Neural cell (in vitro differentiated cells): Measurements from ENCODE around the gene TIPRL. TPM values are rescaled to one million over a fixed set of nuclear protein-coding genes. Genes with fewer than 3 reads are reported as not detected.

Source experiments
- H2AFZ ChIP-seq: fragments of 200-600, 300-800 bp; sonication (generic), shearing (Covaris generic); 2 replicates; pipeline ENCODE4 v1.6.0; 2014; ENCODE audit warnings: low read depth, mild to moderate bottlenecking, antibody characterized with exemption, low read length, moderate library complexity
- H3F3A ChIP-seq: fragments of 200-600 bp; shearing (Covaris generic); 2 replicates; pipeline ENCODE4 v1.6.1; 2016; ENCODE audit warnings: mild to moderate bottlenecking, moderate library complexity, mixed read lengths, antibody characterized with exemption, low read length; ENCODE audit not compliant: insufficient read depth, poor library complexity, severe bottlenecking
- H3K27ac ChIP-seq: fragments of 200-600, 300-800 bp; sonication (generic), shearing (Covaris generic); 2 replicates; pipeline ENCODE4 v1.5.1; 2014; ENCODE audit warnings: mild to moderate bottlenecking, low read length, moderate library complexity
- H3K27me3 ChIP-seq: fragments of 300-800, 200-600 bp; sonication (generic), shearing (Covaris generic); 2 replicates; pipeline ENCODE4 v1.6.0; 2014; ENCODE audit warnings: mild to moderate bottlenecking, low read depth, low read length, moderate library complexity; ENCODE audit not compliant: insufficient read depth
- H3K36me3 ChIP-seq: fragments of 300-800, 200-600 bp; sonication (generic), shearing (Covaris generic); 2 replicates; pipeline ENCODE4 v1.5.1; 2014; ENCODE audit warnings: mild to moderate bottlenecking, antibody characterized with exemption, low read length, moderate library complexity; ENCODE audit not compliant: insufficient read depth
- H3K4me2 ChIP-seq: fragments of 300-800, 200-600 bp; sonication (generic), shearing (Covaris generic); 2 replicates; pipeline ENCODE4 v1.6.0; 2014; ENCODE audit warnings: mild to moderate bottlenecking, low read length
- H3K4me3 ChIP-seq: fragments of 300-800, 200-600 bp; sonication (generic), shearing (Covaris generic); 2 replicates; pipeline ENCODE4 v1.5.1; 2014; ENCODE audit warnings: mild to moderate bottlenecking, low read length, moderate library complexity
- H3K79me2 ChIP-seq: fragments of 200-600 bp; shearing (Covaris generic); replicated peaks from 2 replicates; pipeline ENCODE4 v1.6.0; 2014; ENCODE audit warnings: mild to moderate bottlenecking, low read length, moderate library complexity; ENCODE audit not compliant: insufficient read depth
- H3K9ac ChIP-seq: fragments of 300-800, 200-600 bp; sonication (generic), shearing (Covaris generic); 2 replicates; pipeline ENCODE4 v1.6.1; 2016; ENCODE audit warnings: mild to moderate bottlenecking, low read length, mixed read lengths
- H3K9me2 ChIP-seq: fragments of 200-600 bp; shearing (Covaris generic); 2 replicates; pipeline ENCODE4 v1.6.1; 2016; ENCODE audit warnings: mild to moderate bottlenecking, low read length, mixed read lengths; ENCODE audit not compliant: insufficient read depth
- H3K9me3 ChIP-seq: fragments of 200-600, 300-800 bp; sonication (generic), shearing (Covaris generic); 2 replicates; pipeline ENCODE4 v1.6.1; 2016; ENCODE audit warnings: mild to moderate bottlenecking, mixed run types, low read length, moderate library complexity, mixed read lengths
- H4K20me1 ChIP-seq: fragments of 200-600 bp; shearing (Covaris generic); 2 replicates; pipeline ENCODE4 v1.6.1; 2016; ENCODE audit warnings: mild to moderate bottlenecking, mixed run types; ENCODE audit not compliant: insufficient read depth
- CTCF ChIP-seq: fragments of 450-650 bp; IDR thresholded peaks from 2 replicates; pipeline ENCODE4 v1.5.1; 2014; ENCODE audit warnings: antibody characterized with exemption, mild to moderate bottlenecking, moderate library complexity; ENCODE audit not compliant: poor library complexity, severe bottlenecking
- EP300 ChIP-seq: fragments of 450-650 bp; conservative IDR thresholded peaks from 2 replicates; pipeline ENCODE4 v1.6.1; 2014; ENCODE audit warnings: antibody characterized with exemption, mild to moderate bottlenecking, moderate library complexity; ENCODE audit not compliant: poor library complexity, severe bottlenecking
- EZH2 ChIP-seq: fragments of 200-600, 300-800 bp; shearing (Covaris generic), sonication (generic); IDR thresholded peaks from 2 replicates; pipeline ENCODE4 v1.6.1; 2014; ENCODE audit warnings: antibody characterized with exemption, low read length, borderline replicate concordance, mild to moderate bottlenecking; ENCODE audit not compliant: insufficient read depth, poor library complexity, severe bottlenecking
- MXI1 ChIP-seq: fragments of 450-650 bp; conservative IDR thresholded peaks from 2 replicates; pipeline ENCODE4 v1.6.1; 2014; ENCODE audit warnings: antibody characterized with exemption, mild to moderate bottlenecking; ENCODE audit not compliant: poor library complexity, severe bottlenecking
- POLR2AphosphoS5 ChIP-seq: IDR thresholded peaks from 2 replicates; pipeline ENCODE4 v1.6.1; 2012
- RAD21 ChIP-seq: fragments of 450-650 bp; conservative IDR thresholded peaks from 2 replicates; pipeline ENCODE4 v1.6.1; 2014; ENCODE audit warnings: antibody characterized with exemption, mild to moderate bottlenecking, moderate library complexity
- SMC3 ChIP-seq: fragments of 450-650 bp; conservative IDR thresholded peaks from 2 replicates; pipeline ENCODE4 v1.6.1; 2014; ENCODE audit warnings: antibody characterized with exemption, mild to moderate bottlenecking, moderate library complexity; ENCODE audit not compliant: poor library complexity
- TAF1 ChIP-seq: IDR thresholded peaks from 2 replicates; pipeline ENCODE4 v1.6.1; 2012; ENCODE audit warnings: low read depth
- polyA plus RNA-seq: library from polyadenylated mRNA; depleted of rRNA; stranded (reverse); fragments of >200 nt; gene quantifications from 2 replicates; pipeline ENCODE4 v1.2.3, GENCODE V29; 2014
- TF ChIP-seq, protein P1 (sequence below): IDR thresholded peaks from 2 replicates; pipeline ENCODE4 v1.6.1; 2012; ENCODE audit warnings: borderline replicate concordance

The TIPRL gene
- polyA plus RNA-seq, 1 donor from 2014 or later = 131 TPM

- Histone ChIP-seq H3K27me3 (no peaks in the 10 kb centered on the region), H3K27ac (no peak overlapping the region), H3K4me3 (no peak overlapping the region), H3K9me2 (no peaks in the 10 kb centered on the region), H3K79me2 (no peaks in the 10 kb centered on the region), H3K36me3 (no peaks in the 10 kb centered on the region), H3K9ac (no peak overlapping the region), H3K4me2 (no peak overlapping the region), H3K9me3 (no peaks in the 10 kb centered on the region), H2AFZ (no peak overlapping the region), H4K20me1 (no peaks in the 10 kb centered on the region), H3F3A (no peaks in the 10 kb centered on the region)
- TF ChIP-seq POLR2AphosphoS5 = no peak
- no peak for TF ChIP-seq EP300
- no peak for TF ChIP-seq EZH2
- no peak for TF ChIP-seq CTCF
- TF ChIP-seq, protein P1, sequence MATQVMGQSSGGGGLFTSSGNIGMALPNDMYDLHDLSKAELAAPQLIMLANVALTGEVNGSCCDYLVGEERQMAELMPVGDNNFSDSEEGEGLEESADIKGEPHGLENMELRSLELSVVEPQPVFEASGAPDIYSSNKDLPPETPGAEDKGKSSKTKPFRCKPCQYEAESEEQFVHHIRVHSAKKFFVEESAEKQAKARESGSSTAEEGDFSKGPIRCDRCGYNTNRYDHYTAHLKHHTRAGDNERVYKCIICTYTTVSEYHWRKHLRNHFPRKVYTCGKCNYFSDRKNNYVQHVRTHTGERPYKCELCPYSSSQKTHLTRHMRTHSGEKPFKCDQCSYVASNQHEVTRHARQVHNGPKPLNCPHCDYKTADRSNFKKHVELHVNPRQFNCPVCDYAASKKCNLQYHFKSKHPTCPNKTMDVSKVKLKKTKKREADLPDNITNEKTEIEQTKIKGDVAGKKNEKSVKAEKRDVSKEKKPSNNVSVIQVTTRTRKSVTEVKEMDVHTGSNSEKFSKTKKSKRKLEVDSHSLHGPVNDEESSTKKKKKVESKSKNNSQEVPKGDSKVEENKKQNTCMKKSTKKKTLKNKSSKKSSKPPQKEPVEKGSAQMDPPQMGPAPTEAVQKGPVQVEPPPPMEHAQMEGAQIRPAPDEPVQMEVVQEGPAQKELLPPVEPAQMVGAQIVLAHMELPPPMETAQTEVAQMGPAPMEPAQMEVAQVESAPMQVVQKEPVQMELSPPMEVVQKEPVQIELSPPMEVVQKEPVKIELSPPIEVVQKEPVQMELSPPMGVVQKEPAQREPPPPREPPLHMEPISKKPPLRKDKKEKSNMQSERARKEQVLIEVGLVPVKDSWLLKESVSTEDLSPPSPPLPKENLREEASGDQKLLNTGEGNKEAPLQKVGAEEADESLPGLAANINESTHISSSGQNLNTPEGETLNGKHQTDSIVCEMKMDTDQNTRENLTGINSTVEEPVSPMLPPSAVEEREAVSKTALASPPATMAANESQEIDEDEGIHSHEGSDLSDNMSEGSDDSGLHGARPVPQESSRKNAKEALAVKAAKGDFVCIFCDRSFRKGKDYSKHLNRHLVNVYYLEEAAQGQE = no peak
- no peak for TF ChIP-seq SMC3
- TF ChIP-seq TAF1 = no peak
- no peak for TF ChIP-seq RAD21
- no peak for TF ChIP-seq MXI1
These were observed 39.9 kb downstream of the TIPRL start for GRCh38 chr1:168218658-168219057.

DNA sequence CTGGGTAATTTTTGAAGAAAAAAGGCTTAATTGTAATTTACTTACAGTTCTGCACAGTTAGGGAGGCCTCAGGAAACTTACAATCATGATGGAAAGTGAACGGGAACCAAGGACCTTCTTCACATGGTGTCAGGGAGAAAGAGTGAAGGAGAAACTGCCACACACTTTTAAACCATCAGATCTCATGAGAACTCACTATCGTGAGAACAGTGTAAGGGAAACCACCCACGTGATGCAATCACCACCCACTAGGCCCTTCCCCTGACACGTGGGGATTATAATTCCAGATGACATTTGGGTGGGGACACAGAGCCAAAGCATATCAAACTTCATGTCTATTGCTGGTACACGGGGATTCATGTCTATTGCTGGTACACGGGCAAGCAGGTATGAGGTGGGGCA lies 41.7 kb downstream of the TIPRL start:
- Histone ChIP-seq H3F3A (no peaks in the 10 kb centered on the region), H3K36me3 (no peaks in the 10 kb centered on the region), H3K4me2 (no peak overlapping the region), H3K27me3 (no peaks in the 10 kb centered on the region), H3K9me3 (no peaks in the 10 kb centered on the region), H4K20me1 (no peaks in the 10 kb centered on the region), H3K9me2 (no peaks in the 10 kb centered on the region), H3K4me3 (no peak overlapping the region), H3K79me2 (no peaks in the 10 kb centered on the region), H3K9ac (no peak overlapping the region), H2AFZ (no peak overlapping the region), H3K27ac (no peak overlapping the region)
- TF ChIP-seq SMC3 (no peak), POLR2AphosphoS5 (no peak), EZH2 (no peak), EP300 (no peak), TAF1 (no peak)
- TF ChIP-seq, protein P1 = no peak
